ENCODE results near the gene NKAIN1. TPM values are rescaled to one million over a fixed set of nuclear protein-coding genes. Genes with fewer than 3 reads are reported as not detected.

NKAIN1 gene
- total RNA-seq, 6 donors from 2014 or later: 0.13 to 0.31 TPM; not detected in 4

- TF ChIP-seq POLR2A (IDR thresholded peaks at IDR 0.05) (no peak), POLR2AphosphoS5 (IDR thresholded peaks at IDR 0.05) (no peak), CTCF (IDR thresholded peaks at IDR 0.05) (no peak), EP300 (IDR thresholded peaks at IDR 0.05) (no peak)
- H3K4me1 ChIP-seq: no peaks in the 10 kb centered on the region
- no peaks in the 10 kb centered on the region for H3K36me3 ChIP-seq
- no peak overlapping the region for H3K27ac ChIP-seq
- ATAC-seq (ENCODE audit: low FRiP score in 2 of 2) (no peak), DNase-seq (no peak)
- 87 to 91% methylated on average over 4 of the region's 4 CpGs for WGBS, 2 donors
- no peaks in the 10 kb centered on the region for H3K27me3 ChIP-seq
- no peaks in the 10 kb centered on the region for H3K9me3 ChIP-seq
- H3K4me3 ChIP-seq: no peak overlapping the region
Observed at GRCh38 chr1:31189696-31190674, 49.7 kb downstream of the NKAIN1 start.

DNA sequence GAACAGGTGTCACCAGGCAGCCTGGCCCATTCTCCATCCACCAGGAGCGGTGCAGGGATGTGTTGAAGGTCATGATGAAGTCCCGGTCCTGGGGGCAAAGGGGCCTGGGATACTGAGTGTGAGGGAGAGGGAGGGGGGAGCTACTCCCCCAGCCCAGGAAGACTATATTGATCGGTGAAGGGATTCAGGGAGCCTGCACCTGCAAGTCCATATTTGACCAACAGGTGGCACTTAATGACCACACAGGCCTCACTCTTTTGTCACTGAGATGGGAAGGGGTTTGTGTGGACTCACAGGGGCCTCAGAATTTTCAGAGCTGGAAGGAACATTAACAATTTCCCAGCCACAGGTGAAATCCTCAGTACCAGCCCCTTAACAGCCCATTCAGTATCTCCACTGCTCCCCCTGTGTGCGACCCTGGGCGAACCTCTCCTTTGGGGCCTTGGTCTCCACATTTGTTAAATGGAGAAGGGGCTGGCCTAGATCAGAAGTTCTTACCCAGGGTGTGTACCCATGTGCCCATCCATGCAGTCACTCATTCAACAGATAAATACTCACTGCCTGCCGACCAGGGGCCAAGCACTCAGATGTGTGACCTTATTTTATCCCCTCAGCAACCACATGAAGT, 55.6 kb downstream of the NKAIN1 start:
- Histone ChIP-seq H3K27me3 (peaks cover 0 to 9% (median 6%) of the 10 kb centered on the region in 4 donors), H3K4me3 (no peak overlapping the region), H3K27ac (no peak overlapping the region), H3K36me3 (no peaks in the 10 kb centered on the region), H3K9me3 (no peaks in the 10 kb centered on the region), H3K4me1 (peaks cover 9 to 15% (median 13%) of the 10 kb centered on the region in 4 donors)
- TF ChIP-seq POLR2AphosphoS5 (IDR thresholded peaks at IDR 0.05) (no peak), POLR2A (IDR thresholded peaks at IDR 0.05) (no peak), CTCF (IDR thresholded peaks at IDR 0.05) (peak; percentile 56 to 72 (median 62)), EP300 (IDR thresholded peaks at IDR 0.05) (no peak)
- no peak for DNase-seq
- ATAC-seq (ENCODE audit: low FRiP score in 2 of 2): no peak
- 41 to 46% methylated on average over 4 to 6 of the region's 6 CpGs for WGBS, 2 donors

DNA sequence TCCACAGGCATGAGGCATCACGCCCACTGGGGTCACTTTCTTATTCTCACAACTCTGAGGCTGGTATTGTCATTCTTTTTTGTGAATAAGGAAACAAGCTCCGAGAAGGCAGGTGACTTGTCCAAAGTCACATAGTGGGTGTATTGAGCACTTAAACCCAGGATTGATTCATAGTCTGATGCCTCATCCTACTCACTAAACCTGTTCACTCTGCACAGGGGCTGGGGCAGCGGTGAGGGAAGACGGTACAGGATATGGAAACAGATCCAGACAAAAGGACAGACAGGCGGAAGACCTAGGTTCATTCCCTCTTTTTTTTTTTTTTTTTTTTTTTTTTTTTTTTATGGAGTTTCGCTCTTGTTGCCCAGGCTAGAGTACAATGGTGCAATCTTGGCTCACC, 56.6 kb downstream of the NKAIN1 start:
- H3K27me3 ChIP-seq: peaks cover 0 to 9% (median 6%) of the 10 kb centered on the region in 4 donors

GRCh38 chr1:31182352-31182751, 57.3 kb downstream of the NKAIN1 start:
- H3K4me3 ChIP-seq: peak overlapping the region in 2 of 4 donors; percentile 11 to 17

More for the DNA sequence above, 56.6 kb downstream of the NKAIN1 start:
- Histone ChIP-seq H3K4me3 (no peak overlapping the region), H3K36me3 (no peaks in the 10 kb centered on the region), H3K4me1 (peaks cover 9 to 15% (median 13%) of the 10 kb centered on the region in 4 donors), H3K27ac (no peak overlapping the region), H3K9me3 (no peaks in the 10 kb centered on the region)
- TF ChIP-seq EP300 (IDR thresholded peaks at IDR 0.05): no peak
- TF ChIP-seq POLR2AphosphoS5 (IDR thresholded peaks at IDR 0.05): no peak
- TF ChIP-seq POLR2A (IDR thresholded peaks at IDR 0.05): no peak
- TF ChIP-seq CTCF (IDR thresholded peaks at IDR 0.05): no peak
- DNase-seq (no peak), ATAC-seq (ENCODE audit: low FRiP score in 2 of 2) (no peak)
- WGBS, 2 donors: 83 to 86% methylated on average over 6 of the region's 6 CpGs

More at GRCh38 chr1:31182352-31182751, 57.3 kb downstream of the NKAIN1 start:
- WGBS, 2 donors: 3 to 8% methylated on average over 4 to 18 of the region's 18 CpGs
- Histone ChIP-seq H3K27ac (no peak overlapping the region), H3K27me3 (peaks cover 0 to 9% (median 6%) of the 10 kb centered on the region in 4 donors), H3K4me1 (peaks cover 9 to 15% (median 13%) of the 10 kb centered on the region in 4 donors), H3K9me3 (no peaks in the 10 kb centered on the region), H3K36me3 (no peaks in the 10 kb centered on the region)
- ATAC-seq (ENCODE audit: low FRiP score in 2 of 2) (peak; percentile 78 to 93), DNase-seq (peak; percentile 57 to 84)
- no peak for TF ChIP-seq EP300 (IDR thresholded peaks at IDR 0.05)
- TF ChIP-seq POLR2AphosphoS5 (IDR thresholded peaks at IDR 0.05): peak in 1 of 2 donors; percentile 42
- TF ChIP-seq POLR2A (IDR thresholded peaks at IDR 0.05): no peak
- TF ChIP-seq CTCF (IDR thresholded peaks at IDR 0.05): peak in 1 of 6 experiments; percentile 28
